LNCaP clone FGC (cell line): ENCODE measurements around the gene SMARCE1.
"Not testable (repeated sequence)": the region's sequence is repeated elsewhere in the genome, so short reads cannot be mapped to it uniquely, and the experiment has no call there.

ENCODE experiments used
- DNase-seq: peaks from one replicate; pipeline ENCODE4 v3.0.0-alpha.2; 2011; ENCODE audit warnings: low read depth
- H3K4me3 ChIP-seq: 2 replicates; pipeline ENCODE4 v1.5.1; 2011; ENCODE audit warnings: mild to moderate bottlenecking, low read depth, low read length, control low read depth
- CTCF ChIP-seq: IDR thresholded peaks from 2 replicates; pipeline ENCODE4 v1.5.1; 2012; ENCODE audit warnings: mild to moderate bottlenecking; ENCODE audit not compliant: control insufficient read depth, insufficient read depth; ENCODE audit errors: extremely low read depth

SMARCE1 gene

GRCh38 chr17:40588552-40588951 lies 59.1 kb downstream of the SMARCE1 start:
- TF ChIP-seq CTCF, result no peak
- DNase-seq, result no peak

GRCh38 chr17:40586264-40586663 lies 61.4 kb downstream of the SMARCE1 start:
- H3K4me3 ChIP-seq, DNase-seq: not testable (repeated sequence)

More at GRCh38 chr17:40588552-40588951, 59.1 kb downstream of the SMARCE1 start:
- H3K4me3 ChIP-seq, result no peak overlapping the region

GRCh38 chr17:40584950-40585349 lies 62.7 kb downstream of the SMARCE1 start:
- not testable (repeated sequence) for DNase-seq, H3K4me3 ChIP-seq

GRCh38 chr17:40582328-40582901 lies 65.2 kb downstream of the SMARCE1 start:
- no peak for DNase-seq
- no peak overlapping the region for H3K4me3 ChIP-seq
- no peak for TF ChIP-seq CTCF

- no peak overlapping the region for H3K4me3 ChIP-seq
- no peak for DNase-seq
- TF ChIP-seq CTCF, result no peak
Measured at GRCh38 chr17:40580140-40580539, 67.5 kb downstream of the SMARCE1 start.

GRCh38 chr17:40579471-40579870 lies 68.1 kb downstream of the SMARCE1 start:
- no peak overlapping the region for H3K4me3 ChIP-seq
- no peak for TF ChIP-seq CTCF
- DNase-seq, result no peak

GRCh38 chr17:40577611-40578065 lies 70.0 kb downstream of the SMARCE1 start:
- DNase-seq, result no peak
- H3K4me3 ChIP-seq, result no peak overlapping the region
- no peak for TF ChIP-seq CTCF

GRCh38 chr17:40576113-40576740 lies 71.4 kb downstream of the SMARCE1 start:
- TF ChIP-seq CTCF, result no peak
- DNase-seq, result no peak
- H3K4me3 ChIP-seq, result no peak overlapping the region
